ENCODE data around the gene SHISA4.

Gene SHISA4

DNA sequence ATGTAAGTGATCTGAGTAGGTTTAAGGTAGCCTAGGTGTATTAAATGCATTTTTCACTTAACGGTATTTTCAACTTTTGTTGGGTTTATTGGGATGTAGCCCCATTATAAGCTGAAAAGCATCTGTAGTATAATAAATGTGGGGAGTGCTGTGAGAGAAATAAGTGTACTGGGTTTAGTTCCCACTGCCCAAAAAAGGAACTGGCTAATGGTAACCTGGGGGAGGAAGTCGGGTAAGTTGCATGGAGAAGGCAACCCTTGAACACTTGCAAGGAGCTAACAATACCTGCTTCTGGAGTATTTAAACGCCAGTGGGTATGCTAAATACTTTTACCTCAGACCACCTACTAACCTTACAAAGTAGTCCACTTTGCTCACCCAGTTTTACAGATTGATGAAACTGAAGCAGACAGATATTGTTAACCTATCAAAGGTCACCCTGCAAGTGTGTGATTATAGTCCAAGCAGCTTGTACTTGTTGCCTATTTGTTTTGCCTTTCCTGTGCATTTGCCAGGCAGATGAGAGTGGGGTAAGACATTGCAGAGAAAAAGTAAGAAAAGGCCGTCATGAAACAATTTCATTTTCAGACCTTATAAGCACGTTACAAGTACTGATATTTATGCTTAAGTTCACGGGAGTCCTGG, 7.6 kb upstream of the SHISA4 start:
- TF ChIP-seq, protein P1, sequence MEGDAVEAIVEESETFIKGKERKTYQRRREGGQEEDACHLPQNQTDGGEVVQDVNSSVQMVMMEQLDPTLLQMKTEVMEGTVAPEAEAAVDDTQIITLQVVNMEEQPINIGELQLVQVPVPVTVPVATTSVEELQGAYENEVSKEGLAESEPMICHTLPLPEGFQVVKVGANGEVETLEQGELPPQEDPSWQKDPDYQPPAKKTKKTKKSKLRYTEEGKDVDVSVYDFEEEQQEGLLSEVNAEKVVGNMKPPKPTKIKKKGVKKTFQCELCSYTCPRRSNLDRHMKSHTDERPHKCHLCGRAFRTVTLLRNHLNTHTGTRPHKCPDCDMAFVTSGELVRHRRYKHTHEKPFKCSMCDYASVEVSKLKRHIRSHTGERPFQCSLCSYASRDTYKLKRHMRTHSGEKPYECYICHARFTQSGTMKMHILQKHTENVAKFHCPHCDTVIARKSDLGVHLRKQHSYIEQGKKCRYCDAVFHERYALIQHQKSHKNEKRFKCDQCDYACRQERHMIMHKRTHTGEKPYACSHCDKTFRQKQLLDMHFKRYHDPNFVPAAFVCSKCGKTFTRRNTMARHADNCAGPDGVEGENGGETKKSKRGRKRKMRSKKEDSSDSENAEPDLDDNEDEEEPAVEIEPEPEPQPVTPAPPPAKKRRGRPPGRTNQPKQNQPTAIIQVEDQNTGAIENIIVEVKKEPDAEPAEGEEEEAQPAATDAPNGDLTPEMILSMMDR (IDR thresholded peaks at IDR 0.05; ENCODE audit: extremely low read depth, insufficient read depth, missing control alignments) = no peak
- in situ Hi-C loops (cut with MboI; ENCODE audit: low pct_unique_long_range_greater_than_20kb, low sequenced_read_pairs, unreplicated experiment) = no loop called here
- no peak for DNase-seq (ENCODE audit: low spot score)

DNA sequence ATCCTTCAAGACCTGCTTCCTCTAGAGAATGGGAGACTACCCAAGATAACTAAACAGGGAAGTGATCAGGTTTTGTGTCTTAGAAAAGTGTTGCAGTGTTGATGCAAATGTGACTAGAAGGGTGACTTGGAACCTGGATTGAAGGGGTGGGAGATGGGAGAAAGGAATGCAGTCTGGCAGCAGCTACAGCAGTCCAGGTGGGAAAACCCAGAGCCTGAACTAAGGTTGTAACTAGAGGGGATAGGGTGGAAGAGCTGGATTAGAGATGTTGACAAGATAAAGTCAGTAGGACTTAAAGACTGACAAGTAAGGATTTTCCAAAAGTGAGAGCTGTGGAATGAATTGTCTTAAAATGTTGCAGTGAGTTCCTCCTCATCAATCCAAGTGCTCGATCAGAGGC, 7.1 kb upstream of the SHISA4 start:
- in situ Hi-C loops (cut with MboI; ENCODE audit: low pct_unique_long_range_greater_than_20kb, low sequenced_read_pairs, unreplicated experiment) = no loop called here
- TF ChIP-seq, protein P1 (IDR thresholded peaks at IDR 0.05; ENCODE audit: extremely low read depth, insufficient read depth, missing control alignments) = no peak
- DNase-seq (ENCODE audit: low spot score) = no peak

DNA sequence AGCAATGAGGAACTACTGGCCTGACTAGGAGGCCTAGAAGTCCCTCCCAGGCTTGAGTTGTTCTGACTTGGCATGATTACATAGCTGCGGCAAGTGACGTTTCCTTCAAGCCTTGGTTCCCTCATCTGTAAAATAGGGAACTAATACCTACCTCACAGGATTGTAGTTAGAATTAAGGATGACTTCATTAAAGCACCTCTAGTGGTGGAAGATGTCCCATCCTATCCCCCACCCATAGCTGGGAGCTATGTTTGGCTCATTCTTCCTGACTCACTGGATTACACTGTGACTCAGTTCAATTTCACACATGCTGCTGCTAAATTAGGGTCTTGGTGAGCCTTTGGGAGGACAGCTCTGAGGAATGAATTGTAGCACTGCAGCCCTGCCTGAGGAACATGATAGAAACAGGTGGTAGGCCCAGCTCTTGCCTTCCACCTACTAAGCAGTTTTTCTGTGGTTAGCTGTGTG, 6.0 kb upstream of the SHISA4 start:
- peak; percentile 42 for DNase-seq (ENCODE audit: low spot score)
- in situ Hi-C loops (cut with MboI; ENCODE audit: low pct_unique_long_range_greater_than_20kb, low sequenced_read_pairs, unreplicated experiment) = no loop called here
- TF ChIP-seq, protein P1 (IDR thresholded peaks at IDR 0.05; ENCODE audit: extremely low read depth, insufficient read depth, missing control alignments) = no peak

DNA sequence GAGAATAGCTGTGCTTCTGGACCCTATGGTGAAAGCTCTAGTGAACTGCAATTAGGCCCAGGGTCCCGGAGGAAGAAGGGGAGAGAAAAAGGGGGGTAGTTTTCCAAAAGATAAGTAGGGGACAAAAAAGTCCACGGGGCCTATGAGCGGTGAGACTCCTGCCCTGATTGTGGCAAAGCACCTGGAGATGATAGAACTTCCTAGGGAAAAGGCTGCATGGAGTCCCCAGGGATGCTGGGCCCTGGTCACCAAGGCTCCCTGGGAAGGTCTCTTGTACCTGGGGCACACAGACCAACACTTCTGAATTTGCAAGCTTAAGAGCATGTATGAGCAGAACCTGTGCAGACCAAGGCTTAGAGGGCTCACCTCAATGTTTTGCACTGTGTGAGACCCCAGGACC, 5.4 kb upstream of the SHISA4 start:
- in situ Hi-C loops (cut with MboI; ENCODE audit: low pct_unique_long_range_greater_than_20kb, low sequenced_read_pairs, unreplicated experiment) = no loop called here
- TF ChIP-seq, protein P1 (IDR thresholded peaks at IDR 0.05; ENCODE audit: extremely low read depth, insufficient read depth, missing control alignments) = no peak
- no peak for DNase-seq (ENCODE audit: low spot score)

DNA sequence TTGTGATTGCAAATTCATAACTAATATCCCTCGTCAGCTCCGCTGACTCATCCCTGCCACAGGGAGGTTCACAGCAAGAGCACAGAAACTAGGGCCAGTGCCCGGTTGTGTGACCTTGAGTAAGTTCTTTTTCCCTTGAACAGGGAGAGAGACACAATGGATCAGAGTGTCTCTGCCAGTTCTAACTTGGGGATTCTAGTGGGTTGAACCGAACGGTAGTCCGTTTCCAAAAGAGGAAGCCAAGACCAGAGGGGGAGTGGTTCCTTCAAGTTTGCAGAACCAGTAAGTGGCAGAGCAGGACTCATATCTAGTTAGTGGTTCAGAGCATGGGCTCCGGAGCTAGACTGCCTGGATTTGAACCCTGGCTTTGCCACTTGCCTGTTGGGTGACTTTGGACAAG, 4.9 kb upstream of the SHISA4 start:
- DNase-seq (ENCODE audit: low spot score) = peak; percentile 9

DNA sequence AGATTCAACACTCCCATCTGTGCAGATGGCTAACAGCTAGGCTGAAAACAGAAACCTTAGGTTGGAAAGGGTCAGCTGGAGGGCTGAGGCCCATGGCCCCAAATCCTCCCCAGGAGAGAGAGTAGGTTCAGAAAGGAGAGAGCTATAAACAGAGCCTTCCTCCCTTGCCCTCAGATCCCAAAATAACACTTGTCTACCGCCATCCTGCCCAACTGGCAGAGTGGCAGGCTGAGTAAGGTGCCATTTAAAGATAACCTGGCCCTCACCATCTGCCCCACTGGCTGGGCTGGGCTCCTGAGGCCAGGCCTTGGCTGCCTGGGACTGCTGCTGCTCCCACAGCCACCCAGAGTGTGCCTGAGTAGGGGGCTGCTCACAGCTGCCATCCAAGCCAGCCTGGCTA, 4.3 kb upstream of the SHISA4 start:
- in situ Hi-C loops (cut with MboI; ENCODE audit: low pct_unique_long_range_greater_than_20kb, low sequenced_read_pairs, unreplicated experiment) = no loop called here
- peak; percentile 12 for DNase-seq (ENCODE audit: low spot score)
- TF ChIP-seq, protein P1 (IDR thresholded peaks at IDR 0.05; ENCODE audit: extremely low read depth, insufficient read depth, missing control alignments) = no peak

More for the DNA sequence above, 4.9 kb upstream of the SHISA4 start:
- TF ChIP-seq, protein P1 (IDR thresholded peaks at IDR 0.05; ENCODE audit: extremely low read depth, insufficient read depth, missing control alignments) = no peak
- in situ Hi-C loops (cut with MboI; ENCODE audit: low pct_unique_long_range_greater_than_20kb, low sequenced_read_pairs, unreplicated experiment) = no loop called here
